ENCODE results near the gene OR10Z1. TPM values are rescaled to one million over a fixed set of nuclear protein-coding genes. Genes with fewer than 3 reads are reported as not detected.

OR10Z1 gene
- total and polyA plus RNA-seq, 2 of the 8 experiments (the other 6 are each of a cell fraction or from before 2014, with no cell fraction given): not detected

GRCh38 chr1:158577561-158577960 is 27.5 kb upstream of the OR10Z1 start (continued):
- TF ChIP-seq CHD7 (IDR thresholded peaks at IDR 0.05; ENCODE audit: insufficient replicate concordance, low read length) (no peak), ATF3 (IDR thresholded peaks at IDR 0.05; ENCODE audit: insufficient read depth, low read depth, low read length) (no peak), CHD2 (IDR thresholded peaks at IDR 0.05; ENCODE audit: low read length) (no peak), JUND (IDR thresholded peaks at IDR 0.05; ENCODE audit: low read length) (no peak), SAP30 (IDR thresholded peaks at IDR 0.05; ENCODE audit: insufficient read depth, insufficient replicate concordance, low read length) (no peak), MAFK (IDR thresholded peaks at IDR 0.05; ENCODE audit: low read depth, low read length) (no peak), ASH2L (IDR thresholded peaks at IDR 0.05; ENCODE audit: low read length) (no peak), RXRA (IDR thresholded peaks at IDR 0.05; ENCODE audit: insufficient read depth, low read depth, low read length) (no peak), SUZ12 (IDR thresholded peaks at IDR 0.05; ENCODE audit: low read length) (no peak), YY1 (IDR thresholded peaks at IDR 0.05; ENCODE audit: low read depth, low read length) (no peak), SRF (IDR thresholded peaks at IDR 0.05; ENCODE audit: low read depth, low read length) (no peak)
